Stomach (tissue), 9 donors: ENCODE results near the gene DDAH1. TPM values are rescaled to one million over a fixed set of nuclear protein-coding genes. Genes with fewer than 3 reads are reported as not detected.
A peak's percentile ranks its signal among the peaks of the same experiment; 100 is the strongest.

Experiments used
- DNase-seq, 2 donors: peaks; one replicate each; pipeline versions ENCODE4 v3.0.0 to v3.0.0-alpha.2; 2013 to 2019
- H3K27ac ChIP-seq, 5 donors: fragments of 200-600 bp in 4 of 5; sonication (generic) in 4 of 5; one replicate each; pipeline ENCODE4 v1.5.1; 2013 to 2019; ENCODE audit warnings: mild to moderate bottlenecking in 1 of 5, moderate library complexity in 1 of 5
- H3K27me3 ChIP-seq, 3 donors: fragments of 200-600 bp; sonication (generic); one replicate each; pipeline ENCODE4 v1.5.1; 2017 to 2019; ENCODE audit warnings: mixed run types in 1 of 3
- H3K36me3 ChIP-seq, 4 donors: fragments of 200-600 bp; sonication (generic); 1 replicate in 3 of 4; 2 replicates in 1 of 4; pipeline ENCODE4 v1.5.1; 2016 to 2019
- H3K4me1 ChIP-seq, 4 donors: fragments of 200-600 bp; sonication (generic); one replicate each; pipeline ENCODE4 v1.5.1; 2016 to 2019
- H3K4me3 ChIP-seq, 4 donors: fragments of 200-600 bp; sonication (generic) in 3 of 4; one replicate each; pipeline ENCODE4 v1.5.1; 2016 to 2019; ENCODE audit warnings: mild to moderate bottlenecking in 1 of 4
- H3K9me3 ChIP-seq, 4 donors: fragments of 200-600 bp; sonication (generic); one replicate each; pipeline ENCODE4 v1.5.1; 2016 to 2019
- CTCF ChIP-seq, 7 experiments: fragments of 450-650 bp in 4 of 7; fragments of 200-600 bp in 3 of 7; sonication (generic) in 3 of 7; IDR thresholded peaks; one replicate each; pipeline ENCODE4 v1.5.1; 2016 to 2019; ENCODE audit warnings: antibody characterized with exemption in 7 of 7, control low read depth in 2 of 7, mild to moderate bottlenecking in 1 of 7
- EP300 ChIP-seq: sonication (generic); formaldehyde crosslinking; IDR thresholded peaks from one replicate; pipeline ENCODE4 v1.6.1; 2017; ENCODE audit warnings: antibody characterized with exemption
- POLR2A ChIP-seq, 4 donors: fragments of 450-650 bp; IDR thresholded peaks; one replicate each; pipeline ENCODE4 v1.6.1; 2016; ENCODE audit warnings: antibody characterized with exemption in 4 of 4, control low read depth in 2 of 4, mild to moderate bottlenecking in 1 of 4, moderate library complexity in 1 of 4
- POLR2AphosphoS5 ChIP-seq, 3 donors: sonication (generic); formaldehyde crosslinking; IDR thresholded peaks; one replicate each; pipeline ENCODE4 v1.6.1; 2016; ENCODE audit warnings: antibody characterized with exemption in 3 of 3
- WGBS, 5 donors: extraction: QIAGEN DNeasy Blood & Tissue Kit in 3 of 5; methylation state at CpG; one replicate each; pipeline versions ENCODE4 v1.1.5 to v1.1.7; 2013 to 2018; 5-methylcytosine and 5-hydroxymethylcytosine counted together
- intact Hi-C: fragments of 100-400 bp; cut with DNase I; formaldehyde crosslinking; loops from one replicate; pipeline ENCODE4 v1.15.1; 2023; ENCODE audit warnings: low total_unique reads
- polyA plus RNA-seq, 3 donors: library from polyadenylated mRNA; stranded (reverse); fragments of 200-250 nt; gene quantifications; one replicate each; pipeline ENCODE4 v1.2.3, GENCODE V29; 2013
- total RNA-seq, 5 donors: library from RNA; depleted of rRNA; stranded (reverse); fragments of >200 nt; gene quantifications; one replicate each; pipeline versions ENCODE4 v1.1.0 to v1.2.3, GENCODE V29; 2014 to 2016
- donor health status: healthy with polysubstance abuse.
- donor health status: Bipolar disorder and iron deficiency.
- donor health status: healthy.

DDAH1 gene
- total and polyA plus RNA-seq, 8 donors: 10.6 to 113 (median 42.3) TPM

DNA sequence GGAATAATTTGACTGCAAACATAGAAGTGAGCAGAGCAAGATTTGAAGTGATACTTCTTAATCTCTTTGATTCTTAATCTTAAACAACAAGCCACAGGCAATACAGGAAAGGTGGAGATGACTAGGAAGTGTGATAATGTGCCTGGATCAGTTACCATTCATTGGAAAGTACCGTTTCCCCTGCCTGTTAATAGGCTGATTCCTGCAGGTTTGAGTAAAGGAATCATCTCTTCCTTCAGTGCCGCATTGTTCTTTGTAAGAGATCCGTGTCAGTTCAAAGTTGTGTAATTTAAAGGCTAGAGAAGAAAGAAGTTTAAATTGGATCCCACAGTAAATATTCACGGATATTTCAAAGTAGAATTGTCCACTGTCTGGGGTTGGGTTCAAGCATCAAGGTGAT lies 145.0 kb downstream of the DDAH1 start:
- WGBS, 5 donors: 74 to 79% (median 77%) methylated on average over 4 of the region's 4 CpGs
- TF ChIP-seq POLR2AphosphoS5 (IDR thresholded peaks at IDR 0.05) (no peak), EP300 (no peak), POLR2A (IDR thresholded peaks at IDR 0.05) (no peak), CTCF (IDR thresholded peaks at IDR 0.05) (no peak)
- intact Hi-C loops: no loop called here
- Histone ChIP-seq H3K9me3 (no peaks in the 10 kb centered on the region), H3K4me3 (no peak overlapping the region), H3K4me1 (no peaks in the 10 kb centered on the region), H3K27me3 (no peaks in the 10 kb centered on the region), H3K27ac (no peak overlapping the region), H3K36me3 (peaks cover 0 to 10% (median 4%) of the 10 kb centered on the region in 4 donors)
- no peak for DNase-seq

- 81 to 88% (median 85%) methylated on average over 3 of the region's 3 CpGs for WGBS, 5 donors
- TF ChIP-seq CTCF (IDR thresholded peaks at IDR 0.05) (no peak), POLR2AphosphoS5 (IDR thresholded peaks at IDR 0.05) (no peak), EP300 (no peak), POLR2A (IDR thresholded peaks at IDR 0.05) (no peak)
- intact Hi-C loops: no loop called here
- DNase-seq: no peak
- H3K27me3 ChIP-seq: no peaks in the 10 kb centered on the region
- H3K4me3 ChIP-seq: no peak overlapping the region
- no peaks in the 10 kb centered on the region for H3K9me3 ChIP-seq
- no peak overlapping the region for H3K27ac ChIP-seq
- no peaks in the 10 kb centered on the region for H3K4me1 ChIP-seq
- H3K36me3 ChIP-seq: peaks cover 0 to 10% (median 4%) of the 10 kb centered on the region in 4 donors
Measured at GRCh38 chr1:85319491-85319890, 145.5 kb downstream of the DDAH1 start.

- no peaks in the 10 kb centered on the region for H3K9me3 ChIP-seq
- intact Hi-C loops: no loop called here
- H3K4me1 ChIP-seq: peaks cover 0 to 6% (median 0%) of the 10 kb centered on the region in 4 donors
- no peak overlapping the region for H3K27ac ChIP-seq
- peaks cover 0 to 10% (median 4%) of the 10 kb centered on the region in 4 donors for H3K36me3 ChIP-seq
- no peak for DNase-seq
- 88 to 100% (median 94%) methylated on average over 1 of the region's 1 CpG for WGBS, 5 donors
- H3K4me3 ChIP-seq: no peak overlapping the region
- H3K27me3 ChIP-seq: no peaks in the 10 kb centered on the region
- TF ChIP-seq POLR2A (IDR thresholded peaks at IDR 0.05) (no peak), CTCF (IDR thresholded peaks at IDR 0.05) (no peak), EP300 (no peak), POLR2AphosphoS5 (IDR thresholded peaks at IDR 0.05) (no peak)
Measured at GRCh38 chr1:85318217-85318616, 146.7 kb downstream of the DDAH1 start.

DNA sequence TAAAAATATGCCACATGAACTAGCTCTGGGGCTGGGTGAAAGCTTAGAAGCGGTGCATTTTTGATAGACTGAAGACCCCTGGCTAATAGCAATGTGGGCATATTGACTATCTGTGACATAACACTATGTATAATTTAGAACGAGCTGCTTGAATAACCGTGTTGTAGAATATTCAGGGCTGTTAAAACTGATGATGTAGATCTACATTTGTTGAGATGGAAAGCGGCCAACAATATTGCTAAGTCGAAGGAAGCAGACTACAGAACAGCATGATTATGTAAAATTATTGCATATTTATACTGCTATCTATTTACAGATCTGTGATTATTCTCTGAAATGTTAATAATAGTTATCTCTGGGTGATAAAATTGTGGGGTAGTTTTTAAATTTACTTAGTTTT lies 147.4 kb downstream of the DDAH1 start:
- intact Hi-C loops: no loop called here
- WGBS, 5 donors: 74 to 86% (median 82%) methylated on average over 5 of the region's 5 CpGs
- TF ChIP-seq POLR2A (IDR thresholded peaks at IDR 0.05) (no peak), EP300 (no peak), POLR2AphosphoS5 (IDR thresholded peaks at IDR 0.05) (no peak), CTCF (IDR thresholded peaks at IDR 0.05) (no peak)
- Histone ChIP-seq H3K9me3 (no peaks in the 10 kb centered on the region), H3K27me3 (no peaks in the 10 kb centered on the region), H3K36me3 (peaks cover 0 to 10% (median 4%) of the 10 kb centered on the region in 4 donors), H3K4me1 (peaks cover 0 to 6% (median 0%) of the 10 kb centered on the region in 4 donors), H3K27ac (no peak overlapping the region), H3K4me3 (no peak overlapping the region)
- peak in 1 of 2 donors; percentile 47 for DNase-seq
